ENCODE data around the gene INTS11. TPM values are rescaled to one million over a fixed set of nuclear protein-coding genes. Genes with fewer than 3 reads are reported as not detected.

Gene INTS11
- total and polyA plus RNA-seq, 2 donors (not counting 1 experiment from before 2014, with no cell fraction given), result 149 to 245 TPM

GRCh38 chr1:1308756-1309250 lies 15.7 kb downstream of the INTS11 start:
- Histone ChIP-seq H3K27me3 (replicated peaks in 1 of 4; ENCODE audit: control extremely low read depth in 1 of 4, control insufficient read depth in 3 of 4, insufficient read depth in 4 of 4, low read length in 3 of 4) (no peaks in the 10 kb centered on the region), H3K4me1 (ENCODE audit: control insufficient read depth in 2 of 2, insufficient read depth in 2 of 2, low read length in 2 of 2) (peaks cover 34 to 43% of the 10 kb centered on the region in 2 donors), H3K36me3 (replicated peaks in 1 of 2; ENCODE audit: control extremely low read depth in 1 of 2, control insufficient read depth in 1 of 2, extremely low read depth in 1 of 2, insufficient read depth in 2 of 2, low read length in 1 of 2) (peaks cover 0 to 25% of the 10 kb centered on the region in 2 experiments), H3K79me2 (ENCODE audit: control insufficient read depth, insufficient read depth, low read length) (peaks cover 34% of the 10 kb centered on the region), H2AFZ (ENCODE audit: insufficient read depth, low read depth, low read length, poor library complexity, severe bottlenecking) (peak overlapping the region; percentile 93), H3K4me2 (replicated peaks; ENCODE audit: low read depth, low read length, poor library complexity, severe bottlenecking) (peak overlapping the region; percentile 99), H3K9ac (ENCODE audit: low read length) (peak overlapping the region; percentile 87), H3K27ac (ENCODE audit: low read length in 2 of 2) (peak overlapping the region; percentile 24 to 85), H4K20me1 (ENCODE audit: control insufficient read depth, insufficient read depth, low read length, poor library complexity, severe bottlenecking) (peaks cover 36% of the 10 kb centered on the region), H3K4me3 (ENCODE audit: control extremely low read depth in 1 of 5, extremely low read depth in 1 of 5, insufficient read depth in 1 of 5, low read depth in 2 of 5, low read length in 4 of 5) (peak overlapping the region; percentile 6 to 84 (median 77)), H3K9me3 (ENCODE audit: control extremely low read depth in 1 of 3, control insufficient read depth in 2 of 3, insufficient read depth in 1 of 3, low read length in 2 of 3) (no peaks in the 10 kb centered on the region)
- TF ChIP-seq, protein P1, sequence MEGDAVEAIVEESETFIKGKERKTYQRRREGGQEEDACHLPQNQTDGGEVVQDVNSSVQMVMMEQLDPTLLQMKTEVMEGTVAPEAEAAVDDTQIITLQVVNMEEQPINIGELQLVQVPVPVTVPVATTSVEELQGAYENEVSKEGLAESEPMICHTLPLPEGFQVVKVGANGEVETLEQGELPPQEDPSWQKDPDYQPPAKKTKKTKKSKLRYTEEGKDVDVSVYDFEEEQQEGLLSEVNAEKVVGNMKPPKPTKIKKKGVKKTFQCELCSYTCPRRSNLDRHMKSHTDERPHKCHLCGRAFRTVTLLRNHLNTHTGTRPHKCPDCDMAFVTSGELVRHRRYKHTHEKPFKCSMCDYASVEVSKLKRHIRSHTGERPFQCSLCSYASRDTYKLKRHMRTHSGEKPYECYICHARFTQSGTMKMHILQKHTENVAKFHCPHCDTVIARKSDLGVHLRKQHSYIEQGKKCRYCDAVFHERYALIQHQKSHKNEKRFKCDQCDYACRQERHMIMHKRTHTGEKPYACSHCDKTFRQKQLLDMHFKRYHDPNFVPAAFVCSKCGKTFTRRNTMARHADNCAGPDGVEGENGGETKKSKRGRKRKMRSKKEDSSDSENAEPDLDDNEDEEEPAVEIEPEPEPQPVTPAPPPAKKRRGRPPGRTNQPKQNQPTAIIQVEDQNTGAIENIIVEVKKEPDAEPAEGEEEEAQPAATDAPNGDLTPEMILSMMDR (IDR thresholded peaks at IDR 0.05), result no peak
- TF ChIP-seq EZH2 (IDR thresholded peaks at IDR 0.05; ENCODE audit: borderline replicate concordance, insufficient read depth, low read depth, low read length, poor library complexity, severe bottlenecking), result no peak
- intact Hi-C loops (cut with micrococcal nuclease), result loop anchor here (1.0 to 5.0 kb wide), 5 partner anchors 15 to 297 kb away; partner anchors contain the start of genes B3GALT6, C1orf159, CPTP and INTS11
- under 1% methylated on average over 66 of the region's 66 CpGs for WGBS (ENCODE audit: insufficient coverage)
- Mint-ChIP-seq H3K9me3 (ENCODE audit: insufficient read depth) (no peaks in the 10 kb centered on the region), H3K27me3 (no peaks in the 10 kb centered on the region), H3K27ac (peak overlapping the region; percentile 90), H3K4me3 (peak overlapping the region; percentile 90), H3K4me1 (peaks cover 31% of the 10 kb centered on the region)
- ATAC-seq (ENCODE audit: low read depth), result no peak
- ChIA-PET POLR2A (no interaction called here), CTCF (interaction anchor here (1.0 kb wide), 1 partner anchor 12 kb away, joined by 3 read pairs; no protein-coding TSS in a partner anchor)
- no peak for DNase-seq
